Brain pericyte (primary cell): ENCODE data around the gene TRAF7.
A peak's percentile ranks its signal among the peaks of the same experiment; 100 is the strongest.
"Not testable (repeated sequence)": the region's sequence is repeated elsewhere in the genome, so short reads cannot be mapped to it uniquely, and the experiment has no call there.

Experiments used
- DNase-seq: peaks from one replicate; pipeline ENCODE4 v3.0.0-alpha.2; 2012; ENCODE audit warnings: low read depth, low spot score

Gene TRAF7

GRCh38 chr16:2122429-2122828 lies 33.2 kb upstream of the TRAF7 start:
- DNase-seq: no peak

- not testable (repeated sequence) for DNase-seq
Measured at GRCh38 chr16:2122934-2123683, 32.5 kb upstream of the TRAF7 start.

GRCh38 chr16:2123706-2124376 lies 31.7 kb upstream of the TRAF7 start:
- not testable (repeated sequence) for DNase-seq

DNA sequence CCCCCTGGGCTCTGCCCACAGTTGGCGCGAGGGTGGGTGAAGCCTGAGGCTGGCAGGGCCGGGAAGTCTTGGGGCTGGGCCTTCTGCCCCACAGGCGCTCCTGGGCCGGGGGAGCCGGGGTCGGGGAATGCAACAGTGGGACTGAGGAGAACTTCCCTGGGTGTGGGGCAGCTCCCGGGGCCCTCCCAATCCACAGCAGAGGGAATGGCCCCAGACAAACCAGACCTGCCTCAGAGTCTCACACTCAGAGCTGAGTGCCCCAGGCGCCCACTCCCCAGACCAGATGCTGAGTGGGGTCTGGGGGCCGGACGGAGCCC lies 31.2 kb upstream of the TRAF7 start:
- not testable (repeated sequence) for DNase-seq

- DNase-seq: not testable (repeated sequence)
Measured at GRCh38 chr16:2124694-2125444, 30.7 kb upstream of the TRAF7 start.

- not testable (repeated sequence) for DNase-seq
Measured at GRCh38 chr16:2125609-2126008, 30.0 kb upstream of the TRAF7 start.

DNA sequence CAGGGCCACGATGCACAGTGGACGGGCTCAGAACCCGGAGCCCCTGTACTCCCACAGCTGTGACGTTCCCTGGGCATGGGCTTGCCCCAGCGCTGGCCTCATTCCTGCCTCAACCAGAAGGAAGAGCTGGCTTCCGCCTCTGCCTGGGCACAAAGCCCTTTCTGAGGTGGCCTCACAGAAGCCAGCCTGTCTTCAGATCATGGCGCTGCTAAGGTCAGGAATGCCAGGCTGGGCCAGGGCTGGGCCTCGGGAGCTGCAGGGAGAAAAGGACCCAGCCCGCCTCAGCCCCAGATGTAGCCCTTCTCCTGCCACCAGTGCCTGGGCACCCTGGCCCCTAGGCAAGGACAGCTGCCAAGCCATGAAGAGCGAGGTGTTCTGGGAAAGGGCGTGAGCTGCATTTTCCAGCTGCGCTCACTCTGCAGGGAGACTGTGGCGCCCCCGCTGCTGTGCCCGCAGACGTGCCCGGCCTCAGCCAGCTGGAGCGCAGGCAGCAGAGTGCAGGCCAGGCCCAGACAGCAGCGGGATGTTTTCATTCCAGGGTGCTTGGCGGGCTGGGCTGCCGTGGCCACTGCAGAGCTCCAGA lies 29.3 kb upstream of the TRAF7 start:
- not testable (repeated sequence) for DNase-seq

GRCh38 chr16:2126928-2127556 lies 28.5 kb upstream of the TRAF7 start:
- DNase-seq: not testable (repeated sequence)

- not testable (repeated sequence) for DNase-seq
Measured at GRCh38 chr16:2127630-2128280, 27.8 kb upstream of the TRAF7 start.

DNA sequence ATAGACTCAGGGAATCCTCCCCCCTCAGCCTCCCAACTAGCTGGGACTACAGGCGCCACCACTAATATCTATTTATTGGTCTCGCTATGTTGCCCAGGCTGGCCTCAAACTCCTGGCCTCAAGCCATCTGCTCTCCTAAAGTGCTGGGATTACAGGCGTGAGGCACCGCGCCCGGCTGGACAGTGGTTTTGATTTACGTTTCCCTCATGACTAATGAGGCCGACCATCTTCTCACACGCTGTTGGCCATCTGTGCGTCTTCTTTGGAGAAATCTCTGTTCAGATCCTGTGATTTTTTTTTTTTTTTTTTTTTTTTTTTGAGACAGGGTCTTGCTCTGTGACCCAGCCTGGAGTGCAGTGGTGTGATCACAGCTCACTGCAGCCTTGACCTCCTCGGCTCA lies 26.3 kb upstream of the TRAF7 start:
- not testable (repeated sequence) for DNase-seq

DNA sequence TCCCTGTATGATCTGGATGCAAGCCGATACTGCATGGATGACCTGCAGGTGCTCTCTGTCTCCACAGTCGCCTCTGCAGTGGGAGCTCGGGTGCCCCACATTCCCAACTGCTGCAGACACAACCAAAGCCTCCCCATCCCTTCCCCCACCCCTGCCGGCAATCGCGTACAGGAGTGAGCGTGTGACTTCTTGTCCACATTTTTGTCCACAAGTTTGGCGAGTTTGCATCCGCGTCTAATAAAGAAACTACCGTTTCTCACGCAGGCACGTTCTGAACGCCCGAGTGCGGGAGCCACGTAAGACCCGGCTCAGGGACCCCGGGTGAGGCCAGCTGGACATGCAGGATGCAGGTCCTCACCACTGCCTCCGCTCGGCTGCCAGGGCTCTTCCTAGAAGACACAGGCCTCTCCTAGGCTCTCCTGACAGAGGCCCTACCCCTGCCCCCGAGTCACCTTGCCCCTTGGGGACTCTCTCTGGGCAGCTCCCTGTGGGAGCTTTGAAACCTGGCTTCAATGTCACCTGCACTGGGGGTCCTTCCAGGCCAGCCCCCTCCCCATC lies 25.6 kb upstream of the TRAF7 start:
- DNase-seq: not testable (repeated sequence)

DNA sequence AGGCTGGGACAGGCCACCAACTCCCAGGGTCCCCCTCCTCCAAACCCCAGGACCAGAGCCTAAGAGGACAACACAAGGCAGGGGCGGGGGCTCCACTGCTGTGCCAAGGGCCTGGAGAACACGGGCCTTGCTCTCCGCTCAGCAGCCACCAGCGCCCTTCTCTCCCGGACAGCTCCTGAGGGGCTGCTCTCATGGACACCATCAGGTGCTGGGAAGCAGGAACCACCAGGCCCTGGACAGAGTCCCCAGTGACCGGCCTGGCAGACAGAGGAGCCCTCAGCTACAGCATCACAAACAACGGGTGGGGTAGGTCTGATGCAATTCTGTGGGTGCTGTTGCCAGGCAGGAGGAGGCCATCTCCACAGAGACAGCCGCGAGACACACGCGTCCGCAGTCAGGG lies 21.8 kb upstream of the TRAF7 start:
- not testable (repeated sequence) for DNase-seq

DNA sequence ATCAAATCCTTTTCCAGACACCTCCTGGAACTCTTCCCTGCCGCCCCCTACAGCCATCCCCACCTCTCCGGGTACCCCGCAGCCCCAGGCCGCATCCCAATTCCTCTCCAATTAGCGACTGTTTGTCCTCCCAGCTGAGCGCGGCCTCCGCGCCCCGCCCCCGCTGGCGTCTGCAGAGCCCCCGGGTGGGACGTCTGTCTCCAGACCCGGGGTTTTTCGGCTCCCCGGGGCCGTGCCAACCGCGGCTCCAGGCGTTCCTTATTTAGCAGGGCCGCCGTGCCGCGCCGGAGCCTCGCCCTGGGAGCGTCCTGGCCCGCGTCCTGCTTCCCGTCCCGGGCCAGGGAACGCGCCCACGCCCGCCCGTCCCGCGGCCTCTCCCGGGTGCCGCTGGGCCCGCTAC lies 20.5 kb upstream of the TRAF7 start:
- DNase-seq: not testable (repeated sequence)

- peak; percentile 89 for DNase-seq
Measured at GRCh38 chr16:2135770-2136490, 19.7 kb upstream of the TRAF7 start, which contains the start of gene PKD1. Gene PKD1 (minus strand): TSS chr16:2135898. CDS start chr16:2135689, 209 bp downstream.

DNA sequence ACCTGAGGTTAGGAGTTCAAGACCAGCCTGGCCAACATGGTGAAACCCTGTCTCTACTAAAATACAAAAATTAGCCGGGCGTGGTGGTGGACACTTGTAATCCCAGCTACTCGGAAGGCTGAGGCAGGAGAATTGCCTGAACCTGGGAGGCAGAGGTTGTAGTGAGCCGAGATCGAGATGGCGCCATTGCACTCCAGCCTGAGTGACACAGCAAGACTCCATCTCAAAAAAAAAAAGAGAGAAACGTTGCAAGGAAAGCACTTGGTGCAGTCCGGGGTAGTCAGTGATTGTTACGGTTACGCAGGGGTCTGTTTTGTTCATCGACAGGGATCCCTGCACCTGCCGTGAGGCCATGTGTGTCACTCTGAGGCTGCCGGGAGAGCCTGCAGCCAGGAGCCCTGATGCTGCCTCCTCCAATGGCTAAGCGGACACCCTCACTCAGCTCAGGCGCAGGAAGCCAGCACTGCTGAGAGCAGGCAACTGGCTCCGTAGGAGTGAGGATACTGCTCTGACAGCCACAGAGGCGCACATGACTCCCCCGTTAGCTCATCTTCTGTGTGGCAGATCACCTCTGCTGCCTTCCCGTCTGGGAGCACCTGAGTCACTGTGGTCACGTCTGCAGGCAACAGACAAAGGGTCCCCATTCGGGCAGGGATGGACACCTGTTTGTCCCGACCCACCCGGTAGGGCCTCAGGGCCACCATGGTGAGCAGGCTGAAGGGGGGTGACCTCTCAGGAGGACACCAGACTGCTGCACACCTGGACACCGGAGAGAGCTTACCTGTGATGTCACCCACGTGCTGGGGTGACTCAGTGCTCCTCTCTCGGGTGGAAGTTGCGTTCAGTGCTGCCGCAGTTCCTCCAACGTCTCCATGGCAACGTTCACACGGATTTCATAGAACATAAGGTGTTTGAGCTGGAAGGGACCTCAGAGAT lies 12.4 kb upstream of the TRAF7 start:
- DNase-seq: no peak

- DNase-seq: no peak
Measured at GRCh38 chr16:2143878-2144485, 11.6 kb upstream of the TRAF7 start.

- no peak for DNase-seq
Measured at GRCh38 chr16:2145843-2146242, 9.7 kb upstream of the TRAF7 start.

DNA sequence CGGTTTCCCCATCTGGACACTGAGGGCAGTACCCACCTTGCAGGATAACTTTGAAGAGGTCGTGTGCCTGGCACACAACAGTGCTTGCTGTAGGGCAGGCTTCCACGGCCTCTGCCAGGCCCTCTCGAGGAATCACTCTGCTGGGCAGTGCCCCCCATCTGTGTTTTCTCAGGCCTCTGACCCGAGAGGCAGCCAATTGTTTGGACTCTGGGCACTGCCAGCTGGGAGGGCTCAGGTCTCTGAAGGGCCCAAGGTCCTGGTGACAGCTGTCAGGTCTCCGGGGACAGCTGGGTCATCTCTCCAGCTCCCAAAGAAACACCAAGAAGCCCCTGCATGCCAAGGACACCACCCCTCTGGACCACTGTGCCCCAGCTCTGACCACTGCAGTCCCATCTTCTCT lies 8.2 kb upstream of the TRAF7 start:
- no peak for DNase-seq
